Measurements from ENCODE around the gene AGBL4.

- TF ChIP-seq EZH2phosphoT487 (IDR thresholded peaks at IDR 0.05; ENCODE audit: insufficient read depth, low read depth) (no peak), EZH2 (IDR thresholded peaks at IDR 0.05; ENCODE audit: insufficient read depth, poor library complexity, severe bottlenecking) (no peak)
Measured at GRCh38 chr1:48570568-48570967, 1453.2 kb downstream of the AGBL4 start.

Data from GM23248 (cell line).